GM21723 (cell line): Measurements from ENCODE around the gene PDZD4.

Source experiments
- ATAC-seq: cut with Tn5 transposase; IDR thresholded peaks from one replicate; pipeline ENCODE4 v1.9.1; 2021; ENCODE audit warnings: mild to moderate bottlenecking, moderate library complexity; ENCODE audit not compliant: unreplicated experiment

Gene PDZD4

GRCh38 chrX:153774576-153775292, 55.6 kb downstream of the PDZD4 start:
- ATAC-seq, result no peak

DNA sequence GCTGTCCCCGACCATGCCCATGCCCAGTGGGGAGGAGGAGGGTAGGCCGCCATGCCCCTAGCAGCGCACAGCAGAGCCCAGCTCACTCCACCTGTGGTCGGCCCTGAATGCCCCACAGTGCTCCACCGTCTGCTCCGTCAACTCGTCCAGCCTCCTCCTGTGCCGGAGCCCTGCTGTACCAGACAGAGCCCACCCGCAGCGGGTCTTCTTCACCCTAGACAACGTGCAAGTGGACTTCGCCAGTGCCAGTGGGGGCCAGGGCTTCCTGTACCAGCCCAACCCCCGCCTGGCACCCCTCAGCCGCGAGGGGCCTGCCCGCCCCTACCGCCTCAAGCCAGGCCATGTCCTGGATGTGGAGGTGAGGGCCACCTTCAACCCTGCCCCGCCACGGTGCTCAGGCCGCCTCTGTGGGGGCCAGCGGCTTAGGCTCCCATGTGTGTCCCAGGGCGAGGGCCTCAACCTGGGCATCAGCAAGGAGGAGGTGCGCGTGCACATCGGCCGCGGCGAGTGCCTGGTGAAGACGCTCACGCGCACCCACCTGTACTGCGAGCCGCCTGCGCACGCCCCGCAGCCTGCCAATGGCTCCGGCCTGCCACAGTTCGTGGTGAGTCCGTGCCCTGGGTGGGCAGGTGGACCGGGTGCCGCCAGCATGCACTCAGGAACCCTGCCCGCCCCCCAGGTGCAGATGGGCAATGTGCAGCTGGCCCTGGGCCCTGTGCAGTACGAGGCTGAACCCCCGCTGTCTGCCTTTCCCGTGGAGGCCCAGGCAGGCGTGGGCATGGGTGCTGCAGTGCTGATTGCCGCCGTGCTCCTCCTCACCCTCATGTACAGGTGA, 56.4 kb downstream of the PDZD4 start:
- no peak for ATAC-seq

- no peak for ATAC-seq
These were observed 57.1 kb downstream of the PDZD4 start for GRCh38 chrX:153773218-153773611.

DNA sequence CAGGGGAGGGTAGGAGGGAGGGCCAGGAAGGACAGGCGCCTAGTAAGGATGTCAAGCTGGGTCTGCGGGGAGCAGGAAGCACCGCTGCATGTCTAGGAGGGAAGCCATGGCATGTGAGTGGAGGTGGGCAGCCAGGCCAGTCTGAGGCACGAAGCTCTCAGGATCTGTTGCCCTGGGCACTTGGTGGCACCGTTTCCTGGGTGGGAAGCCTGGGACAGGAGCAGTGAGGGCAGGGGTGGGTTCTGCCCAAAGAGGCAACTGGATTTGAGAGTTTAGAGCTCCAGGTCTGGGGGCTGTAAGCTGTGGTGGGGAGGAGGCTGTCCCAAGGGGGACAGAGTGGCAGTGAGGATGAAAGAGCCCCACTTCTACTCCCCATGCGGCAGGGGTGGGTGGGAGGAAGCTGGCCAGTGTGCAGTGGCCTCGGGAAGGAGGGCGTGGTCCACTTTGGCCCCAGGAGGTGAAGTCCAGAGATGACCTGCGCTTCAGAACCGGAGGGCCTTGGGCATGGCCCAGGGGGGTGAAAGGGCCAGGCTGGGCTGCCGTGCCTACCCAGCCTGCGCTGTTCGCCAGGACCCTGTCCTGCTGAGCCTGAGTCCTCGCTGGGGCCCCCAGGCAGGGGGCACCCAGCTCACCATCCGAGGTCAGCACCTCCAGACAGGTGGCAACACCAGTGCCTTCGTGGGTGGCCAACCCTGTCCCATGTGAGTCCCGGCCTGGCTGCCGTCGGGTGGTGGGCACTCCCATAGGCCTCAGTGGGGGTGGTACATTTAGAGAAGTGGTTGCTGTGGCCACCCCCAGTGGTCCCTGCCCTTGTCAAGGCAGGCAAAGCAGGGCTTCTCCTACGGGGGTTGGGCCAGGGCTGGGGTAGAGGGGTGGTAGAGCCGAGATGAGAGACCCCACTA, 57.8 kb downstream of the PDZD4 start:
- no peak for ATAC-seq

GRCh38 chrX:153771415-153772315, 58.7 kb downstream of the PDZD4 start:
- ATAC-seq, result no peak

- no peak for ATAC-seq
These were observed 59.5 kb downstream of the PDZD4 start for GRCh38 chrX:153770601-153771414.

DNA sequence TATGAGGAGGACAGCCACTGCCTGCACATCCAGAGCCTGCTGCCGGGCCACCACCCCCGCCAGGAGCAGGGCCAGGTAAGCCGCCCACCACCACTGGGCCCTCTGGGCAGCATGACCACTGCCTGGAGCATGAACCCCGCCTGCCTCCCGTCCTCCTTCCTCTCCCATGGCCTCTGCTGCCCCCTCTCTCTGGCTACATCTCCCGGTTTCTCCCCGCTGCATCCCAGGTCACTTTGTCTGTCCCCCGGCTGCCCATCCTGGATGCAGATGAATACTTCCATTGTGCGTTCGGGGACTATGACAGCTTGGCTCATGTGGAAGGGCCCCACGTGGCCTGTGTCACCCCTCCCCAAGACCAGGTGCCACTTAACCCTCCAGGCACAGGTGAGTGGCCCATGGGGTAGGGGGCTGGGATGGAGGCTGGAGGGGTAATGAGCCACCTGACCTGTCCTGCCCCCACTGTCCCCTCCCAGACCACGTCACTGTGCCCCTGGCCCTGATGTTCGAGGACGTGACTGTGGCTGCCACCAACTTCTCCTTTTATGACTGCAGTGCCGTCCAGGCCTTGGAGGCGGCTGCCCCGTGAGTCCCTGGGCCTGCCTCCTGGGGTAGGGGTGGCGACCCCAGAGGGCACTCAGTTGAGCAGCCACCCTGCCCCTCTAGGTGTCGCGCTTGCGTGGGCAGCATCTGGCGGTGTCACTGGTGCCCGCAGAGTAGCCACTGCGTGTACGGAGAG, 60.3 kb downstream of the PDZD4 start:
- no peak for ATAC-seq

DNA sequence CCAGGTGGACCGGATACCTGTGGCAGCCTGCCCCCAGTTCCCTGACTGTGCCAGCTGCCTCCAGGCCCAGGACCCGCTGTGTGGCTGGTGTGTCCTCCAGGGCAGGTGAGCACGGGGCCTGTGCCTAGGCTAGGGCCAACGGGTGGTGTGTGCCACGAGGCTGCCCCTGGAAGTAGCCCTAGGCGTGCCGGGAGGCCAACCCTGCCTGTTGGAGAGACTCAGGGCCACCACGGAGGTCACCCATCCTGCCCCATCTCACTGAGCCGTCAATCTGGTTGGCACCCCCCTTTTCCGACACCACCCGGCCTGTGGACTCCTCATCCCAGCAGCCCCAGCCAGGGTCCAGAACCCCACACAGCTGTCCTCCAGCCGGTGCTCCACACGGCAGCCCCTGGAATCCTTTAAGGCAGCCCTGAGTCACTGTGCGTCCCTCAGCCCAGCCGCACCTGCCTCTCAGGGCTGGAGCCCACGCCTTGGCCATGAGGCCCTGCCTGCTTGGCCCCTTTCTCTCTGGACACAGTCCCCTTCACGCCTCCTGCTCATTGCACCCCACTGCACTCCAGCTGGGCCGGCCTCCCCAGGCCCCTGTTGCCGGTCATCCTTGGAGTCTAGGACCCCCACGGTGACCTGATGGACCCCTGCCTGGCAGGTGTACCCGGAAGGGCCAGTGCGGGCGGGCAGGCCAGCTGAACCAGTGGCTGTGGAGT, 61.0 kb downstream of the PDZD4 start:
- no peak for ATAC-seq

DNA sequence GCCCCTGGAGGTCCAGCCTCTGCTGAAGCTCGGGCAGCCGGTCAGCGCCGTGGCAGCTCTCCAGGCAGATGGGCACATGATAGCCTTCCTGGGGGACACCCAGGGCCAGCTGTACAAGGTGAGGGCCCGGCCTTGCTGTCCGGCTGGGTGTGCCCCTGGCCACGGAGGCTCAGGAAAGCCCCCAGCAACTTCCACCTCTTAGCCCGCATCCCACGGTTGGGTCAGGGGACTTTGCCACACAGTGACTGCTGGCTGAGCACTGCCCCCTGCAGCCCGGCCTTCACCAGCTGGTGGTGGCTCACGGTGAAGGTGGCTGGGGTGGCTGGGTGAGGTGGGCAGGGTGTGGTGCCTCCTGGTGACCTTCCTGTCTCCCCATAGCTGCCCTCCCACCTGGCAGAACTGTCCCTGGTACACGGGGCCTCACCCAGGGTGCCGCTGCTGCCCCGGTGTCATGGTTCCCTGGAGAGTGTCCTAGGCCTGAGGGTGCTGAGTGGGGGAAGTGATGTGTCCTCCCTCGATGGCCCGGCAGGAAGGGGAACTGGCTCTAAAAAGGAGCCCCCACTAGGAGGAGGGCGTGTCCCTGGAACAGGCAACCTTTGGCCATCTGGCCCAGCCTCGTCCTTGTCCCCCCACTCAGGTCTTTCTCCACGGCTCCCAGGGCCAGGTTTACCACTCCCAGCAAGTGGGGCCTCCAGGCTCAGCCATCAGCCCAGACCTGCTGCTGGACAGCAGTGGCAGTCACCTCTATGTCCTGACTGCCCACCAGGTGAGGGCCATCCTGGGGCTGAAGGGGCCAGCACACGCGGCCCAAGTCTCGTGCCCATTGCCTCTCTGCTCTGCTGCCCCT, 61.8 kb downstream of the PDZD4 start:
- no peak for ATAC-seq

DNA sequence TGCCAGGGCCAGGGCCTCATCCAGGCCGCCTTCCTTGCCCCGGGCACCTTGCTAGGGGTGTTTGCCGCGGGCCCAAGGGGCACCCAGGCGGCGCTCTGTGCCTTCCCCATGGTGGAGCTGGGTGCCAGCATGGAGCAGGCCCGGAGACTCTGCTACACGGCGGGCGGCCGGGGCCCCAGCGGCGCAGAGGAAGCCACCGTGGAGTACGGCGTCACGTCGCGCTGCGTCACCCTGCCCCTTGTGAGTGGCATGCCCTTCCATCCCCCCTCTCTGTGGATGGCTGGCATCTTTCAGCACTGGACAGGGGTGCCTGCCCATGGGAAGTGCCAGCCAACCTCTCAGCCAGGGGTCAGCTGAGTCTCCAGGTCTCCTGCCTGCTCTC, 62.7 kb downstream of the PDZD4 start:
- no peak for ATAC-seq

GRCh38 chrX:153766871-153767673, 63.3 kb downstream of the PDZD4 start:
- ATAC-seq, result no peak

- ATAC-seq, result no peak
These were observed 64.1 kb downstream of the PDZD4 start for GRCh38 chrX:153766098-153766817.

DNA sequence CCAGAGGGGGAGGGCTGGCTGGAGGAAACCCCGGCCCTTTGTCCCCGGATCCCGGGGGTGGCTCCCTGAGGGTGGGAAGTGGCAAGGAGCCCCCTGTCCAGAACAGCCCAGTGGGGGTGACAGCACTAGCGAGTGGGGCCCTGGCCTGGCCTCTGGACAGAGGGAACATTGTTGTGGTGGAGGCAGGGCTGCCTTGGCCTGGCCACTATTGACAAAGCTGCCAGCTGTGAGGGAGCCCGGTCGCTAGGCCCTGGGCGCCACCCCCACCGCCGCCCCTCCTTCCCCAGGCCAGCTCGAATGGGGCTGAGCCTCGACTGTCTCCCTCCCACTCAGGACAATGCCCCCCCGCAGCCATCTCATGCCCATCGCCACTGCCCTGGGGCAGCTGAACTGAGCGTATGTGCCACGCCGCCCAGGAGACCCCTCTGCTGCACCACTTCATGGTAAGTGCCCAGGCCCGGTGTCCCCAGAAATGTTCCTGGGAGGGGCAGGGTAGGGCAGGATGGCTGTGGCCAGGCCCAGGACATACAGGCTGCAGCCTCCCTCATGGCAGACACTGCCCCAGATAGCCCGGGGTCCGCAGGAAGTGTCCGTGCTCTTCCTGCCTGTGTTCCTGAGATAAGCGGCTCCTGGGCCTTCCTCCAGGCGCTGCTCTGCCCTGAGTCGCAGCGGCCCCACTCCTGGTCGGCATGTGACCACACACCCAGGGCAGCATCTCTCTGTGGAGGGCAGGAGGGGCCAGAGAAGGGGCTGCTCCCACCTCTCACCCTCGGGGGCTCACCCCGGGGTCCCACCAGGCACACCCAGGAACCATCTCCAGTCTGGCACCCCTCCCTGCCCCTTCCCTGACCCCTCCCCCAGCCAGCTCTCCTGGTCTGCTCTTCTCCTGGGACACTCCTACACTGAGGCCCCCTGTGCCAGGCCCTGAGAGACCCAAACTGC, 64.9 kb downstream of the PDZD4 start:
- no peak for ATAC-seq

DNA sequence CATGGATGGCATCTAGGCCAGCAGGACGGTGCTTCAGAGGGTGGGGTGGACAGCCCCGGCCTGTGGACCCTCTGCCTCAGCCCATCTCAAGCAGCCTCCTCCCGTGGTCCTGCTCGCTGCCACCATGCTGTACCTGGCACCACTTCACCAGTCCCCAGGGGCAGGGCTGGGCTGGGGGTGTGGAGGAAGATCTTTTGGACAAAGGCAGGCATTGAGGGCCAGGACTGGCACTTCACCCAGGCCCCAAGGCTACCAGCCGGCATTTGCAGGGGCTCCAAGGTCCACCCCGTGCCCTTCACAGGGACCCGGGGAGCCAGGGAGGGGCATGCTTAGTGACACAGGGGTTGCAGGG, 65.6 kb downstream of the PDZD4 start:
- no peak for ATAC-seq
